Activated naive CD8-positive, alpha-beta T cell treated with anti-CD3 and anti-CD28 coated beads, Interleukin-2, amount 10 ng/mL, durations not matched to agents 7 days and 5 days (primary cell): ENCODE results near the gene CD160. TPM values are rescaled to one million over a fixed set of nuclear protein-coding genes. Genes with fewer than 3 reads are reported as not detected.
"Not testable (repeated sequence)": the region's sequence is repeated elsewhere in the genome, so short reads cannot be mapped to it uniquely, and the experiment has no call there.

Experiments
- ATAC-seq: fragments of 150-1000 bp; cut with Tn5 transposase; one replicate; pipeline ENCODE4 v1.10.0; 2021; ENCODE audit warnings: low read depth, moderate library complexity
- POLR2A ChIA-PET: fragments of 350-600 bp; sonication (Branson Sonifier 250); formaldehyde crosslinking; loops from one replicate; lab custom pipeline; 2021; ENCODE audit warnings: antibody characterized with exemption; lab: Charles Lee
- DNase-seq: peaks from one replicate; pipeline ENCODE4 v3.0.0; 2021
- H3K27ac Mint-ChIP-seq: one replicate; pipeline ENCODE4 v1.8.0; 2022; ENCODE audit warnings: mild to moderate bottlenecking, mixed read lengths
- H3K27me3 Mint-ChIP-seq: one replicate; pipeline ENCODE4 v1.8.0; 2022; ENCODE audit warnings: mild to moderate bottlenecking, moderate library complexity, mixed read lengths
- H3K36me3 Mint-ChIP-seq: one replicate; pipeline ENCODE4 v1.8.0; 2021; ENCODE audit warnings: mild to moderate bottlenecking, mixed read lengths
- H3K4me1 Mint-ChIP-seq: one replicate; pipeline ENCODE4 v1.8.0; 2021; ENCODE audit warnings: mixed read lengths
- H3K4me3 Mint-ChIP-seq: one replicate; pipeline ENCODE4 v1.8.0; 2022; ENCODE audit warnings: mild to moderate bottlenecking, moderate library complexity, mixed read lengths
- H3K9me3 Mint-ChIP-seq: one replicate; pipeline ENCODE4 v1.8.0; 2021; ENCODE audit warnings: mixed read lengths
- total RNA-seq, 2 experiments: library from RNA; stranded (reverse); gene quantifications; one replicate each; pipeline ENCODE4 v1.2.3, GENCODE V29; 2021

The CD160 gene
- total RNA-seq, 2 experiments from 2014 or later: 0.20 to 0.53 TPM

- ATAC-seq (no peak), DNase-seq (no peak)
- Mint-ChIP-seq H3K4me3 (no peak overlapping the region), H3K36me3 (peaks cover 39% of the 10 kb centered on the region), H3K27ac (no peak overlapping the region), H3K4me1 (no peaks in the 10 kb centered on the region), H3K27me3 (no peaks in the 10 kb centered on the region), H3K9me3 (peaks cover 6% of the 10 kb centered on the region)
- POLR2A ChIA-PET: no interaction called here
These were observed 38.1 kb downstream of the CD160 start for GRCh38 chr1:145757420-145757819.

- DNase-seq (no peak), ATAC-seq (no peak)
- Mint-ChIP-seq H3K9me3 (peaks cover 6% of the 10 kb centered on the region), H3K36me3 (peaks cover 42% of the 10 kb centered on the region), H3K27ac (no peak overlapping the region), H3K4me3 (no peak overlapping the region), H3K4me1 (no peaks in the 10 kb centered on the region), H3K27me3 (no peaks in the 10 kb centered on the region)
- POLR2A ChIA-PET: no interaction called here
These were observed 38.8 kb downstream of the CD160 start for GRCh38 chr1:145758116-145758515.

- no peak for ATAC-seq
- Mint-ChIP-seq H3K36me3 (peaks cover 44% of the 10 kb centered on the region), H3K4me3 (no peak overlapping the region), H3K27ac (no peak overlapping the region), H3K4me1 (no peaks in the 10 kb centered on the region), H3K27me3 (no peaks in the 10 kb centered on the region), H3K9me3 (peaks cover 6% of the 10 kb centered on the region)
- POLR2A ChIA-PET: no interaction called here
- DNase-seq: no peak
These were observed 39.3 kb downstream of the CD160 start for GRCh38 chr1:145758575-145758974.

GRCh38 chr1:145759721-145760120, 40.4 kb downstream of the CD160 start:
- H3K4me1 Mint-ChIP-seq: no peaks in the 10 kb centered on the region
- H3K9me3 Mint-ChIP-seq: peaks cover 6% of the 10 kb centered on the region
- peaks cover 44% of the 10 kb centered on the region for H3K36me3 Mint-ChIP-seq
- H3K27ac Mint-ChIP-seq: no peak overlapping the region
- DNase-seq: no peak
- H3K27me3 Mint-ChIP-seq: no peaks in the 10 kb centered on the region
- ATAC-seq: no peak
- H3K4me3 Mint-ChIP-seq: no peak overlapping the region
- POLR2A ChIA-PET: no interaction called here

- H3K4me1 Mint-ChIP-seq, H3K27me3 Mint-ChIP-seq, ATAC-seq, DNase-seq, H3K27ac Mint-ChIP-seq, H3K9me3 Mint-ChIP-seq, H3K4me3 Mint-ChIP-seq, POLR2A ChIA-PET: not testable (repeated sequence)
- peaks cover 45% of the 10 kb centered on the region for H3K36me3 Mint-ChIP-seq
These were observed 41.2 kb downstream of the CD160 start for GRCh38 chr1:145760395-145760949.

GRCh38 chr1:145761498-145761897, 42.2 kb downstream of the CD160 start:
- POLR2A ChIA-PET, H3K9me3 Mint-ChIP-seq, H3K4me1 Mint-ChIP-seq, H3K4me3 Mint-ChIP-seq, DNase-seq, H3K27me3 Mint-ChIP-seq, ATAC-seq, H3K27ac Mint-ChIP-seq: not testable (repeated sequence)
- peaks cover 43% of the 10 kb centered on the region for H3K36me3 Mint-ChIP-seq

GRCh38 chr1:145762001-145762400, 42.7 kb downstream of the CD160 start:
- H3K27ac Mint-ChIP-seq, H3K9me3 Mint-ChIP-seq, DNase-seq, H3K4me3 Mint-ChIP-seq, POLR2A ChIA-PET, H3K27me3 Mint-ChIP-seq, H3K4me1 Mint-ChIP-seq, ATAC-seq: not testable (repeated sequence)
- H3K36me3 Mint-ChIP-seq: peaks cover 43% of the 10 kb centered on the region

- H3K4me1 Mint-ChIP-seq, H3K4me3 Mint-ChIP-seq, ATAC-seq, H3K27ac Mint-ChIP-seq, H3K9me3 Mint-ChIP-seq, H3K27me3 Mint-ChIP-seq, POLR2A ChIA-PET, DNase-seq: not testable (repeated sequence)
- H3K36me3 Mint-ChIP-seq: peaks cover 37% of the 10 kb centered on the region
These were observed 45.1 kb downstream of the CD160 start for GRCh38 chr1:145764231-145764940.

- H3K27ac Mint-ChIP-seq, DNase-seq, POLR2A ChIA-PET, H3K4me3 Mint-ChIP-seq, H3K9me3 Mint-ChIP-seq, H3K4me1 Mint-ChIP-seq, H3K27me3 Mint-ChIP-seq, ATAC-seq: not testable (repeated sequence)
- H3K36me3 Mint-ChIP-seq: peaks cover 32% of the 10 kb centered on the region
These were observed 45.8 kb downstream of the CD160 start for GRCh38 chr1:145765127-145765526.

GRCh38 chr1:145765585-145766360, 46.5 kb downstream of the CD160 start:
- H3K4me3 Mint-ChIP-seq, DNase-seq, ATAC-seq, H3K27me3 Mint-ChIP-seq, H3K27ac Mint-ChIP-seq, H3K4me1 Mint-ChIP-seq, POLR2A ChIA-PET, H3K9me3 Mint-ChIP-seq: not testable (repeated sequence)
- H3K36me3 Mint-ChIP-seq: peaks cover 28% of the 10 kb centered on the region

- H3K9me3 Mint-ChIP-seq, H3K4me1 Mint-ChIP-seq, H3K27me3 Mint-ChIP-seq, H3K27ac Mint-ChIP-seq, ATAC-seq, H3K4me3 Mint-ChIP-seq, DNase-seq, POLR2A ChIA-PET: not testable (repeated sequence)
- H3K36me3 Mint-ChIP-seq: peaks cover 26% of the 10 kb centered on the region
These were observed 47.6 kb downstream of the CD160 start for GRCh38 chr1:145766926-145767325.

- POLR2A ChIA-PET, H3K27me3 Mint-ChIP-seq, H3K9me3 Mint-ChIP-seq, H3K4me1 Mint-ChIP-seq, H3K4me3 Mint-ChIP-seq, DNase-seq, H3K27ac Mint-ChIP-seq, ATAC-seq: not testable (repeated sequence)
- H3K36me3 Mint-ChIP-seq: peaks cover 31% of the 10 kb centered on the region
These were observed 48.7 kb downstream of the CD160 start for GRCh38 chr1:145768004-145768403.

- ATAC-seq (no peak), DNase-seq (no peak)
- Mint-ChIP-seq H3K4me3 (no peak overlapping the region), H3K36me3 (peaks cover 32% of the 10 kb centered on the region), H3K9me3 (no peaks in the 10 kb centered on the region), H3K27ac (no peak overlapping the region), H3K4me1 (peaks cover 5% of the 10 kb centered on the region), H3K27me3 (no peaks in the 10 kb centered on the region)
- POLR2A ChIA-PET: no interaction called here
These were observed 51.8 kb downstream of the CD160 start for GRCh38 chr1:145771056-145771455.
